Osteocyte (in vitro differentiated cells): ENCODE results near the gene ST3GAL5. TPM values are rescaled to one million over a fixed set of nuclear protein-coding genes. Genes with fewer than 3 reads are reported as not detected.
A peak's percentile ranks its signal among the peaks of the same experiment; 100 is the strongest.

Experiments used
- DNase-seq: peaks from one replicate; pipeline ENCODE4 v3.0.0; 2021; ENCODE audit warnings: mixed read lengths; ENCODE audit not compliant: unreplicated experiment; ENCODE audit errors: extremely low spot score
- H3K27ac Mint-ChIP-seq: one replicate; pipeline ENCODE4 v1.8.0; 2021; ENCODE audit warnings: mild to moderate bottlenecking, mixed read lengths; ENCODE audit not compliant: unreplicated experiment
- H3K27me3 Mint-ChIP-seq: one replicate; pipeline ENCODE4 v1.8.0; 2021; ENCODE audit warnings: mixed read lengths; ENCODE audit not compliant: unreplicated experiment
- H3K36me3 Mint-ChIP-seq: one replicate; pipeline ENCODE4 v1.8.0; 2021; ENCODE audit warnings: mixed read lengths; ENCODE audit not compliant: unreplicated experiment
- H3K4me1 Mint-ChIP-seq: one replicate; pipeline ENCODE4 v1.8.0; 2021; ENCODE audit warnings: mixed read lengths; ENCODE audit not compliant: unreplicated experiment
- H3K4me3 Mint-ChIP-seq: one replicate; pipeline ENCODE4 v1.8.0; 2021; ENCODE audit warnings: mild to moderate bottlenecking, moderate library complexity, mixed read lengths; ENCODE audit not compliant: unreplicated experiment
- H3K9me3 Mint-ChIP-seq: one replicate; pipeline ENCODE4 v1.8.0; 2021; ENCODE audit warnings: mixed read lengths; ENCODE audit not compliant: unreplicated experiment
- CTCF ChIP-seq: fragments of 200-600 bp; sonication (generic); IDR thresholded peaks from 2 replicates; pipeline ENCODE4 v1.5.0; 2021; ENCODE audit warnings: antibody characterized with exemption, mild to moderate bottlenecking, moderate library complexity
- total RNA-seq: library from RNA; stranded (reverse); gene quantifications from 2 replicates; pipeline ENCODE4 v1.2.1, GENCODE V29; 2021

Gene ST3GAL5
- total RNA-seq, 1 donor from 2014 or later = 42.2 TPM

- Mint-ChIP-seq H3K9me3 (no peaks in the 10 kb centered on the region), H3K36me3 (peaks cover 4% of the 10 kb centered on the region), H3K4me3 (no peak overlapping the region), H3K27ac (peak overlapping the region; percentile 23), H3K27me3 (no peaks in the 10 kb centered on the region), H3K4me1 (peaks cover 54% of the 10 kb centered on the region)
- DNase-seq = no peak
- no peak for TF ChIP-seq CTCF
These were observed 13.3 kb downstream of the ST3GAL5 start for GRCh38 chr2:85875350-85876050.

GRCh38 chr2:85873679-85874078, 15.1 kb downstream of the ST3GAL5 start:
- peaks cover 4% of the 10 kb centered on the region for H3K36me3 Mint-ChIP-seq
- peaks cover 54% of the 10 kb centered on the region for H3K4me1 Mint-ChIP-seq
- H3K27ac Mint-ChIP-seq = no peak overlapping the region
- no peak for DNase-seq
- H3K9me3 Mint-ChIP-seq = no peaks in the 10 kb centered on the region
- no peaks in the 10 kb centered on the region for H3K27me3 Mint-ChIP-seq
- TF ChIP-seq CTCF = peak; percentile 21
- no peak overlapping the region for H3K4me3 Mint-ChIP-seq

GRCh38 chr2:85872536-85873161, 16.1 kb downstream of the ST3GAL5 start:
- peaks cover 4% of the 10 kb centered on the region for H3K36me3 Mint-ChIP-seq
- no peak for TF ChIP-seq CTCF
- no peak overlapping the region for H3K27ac Mint-ChIP-seq
- peaks cover 48% of the 10 kb centered on the region for H3K4me1 Mint-ChIP-seq
- DNase-seq = no peak
- no peak overlapping the region for H3K4me3 Mint-ChIP-seq
- H3K9me3 Mint-ChIP-seq = no peaks in the 10 kb centered on the region
- no peaks in the 10 kb centered on the region for H3K27me3 Mint-ChIP-seq

GRCh38 chr2:85871494-85872164, 17.2 kb downstream of the ST3GAL5 start:
- no peak for DNase-seq
- Mint-ChIP-seq H3K36me3 (peaks cover 2% of the 10 kb centered on the region), H3K27me3 (no peaks in the 10 kb centered on the region), H3K9me3 (no peaks in the 10 kb centered on the region), H3K4me1 (peaks cover 41% of the 10 kb centered on the region), H3K4me3 (no peak overlapping the region), H3K27ac (no peak overlapping the region)
- no peak for TF ChIP-seq CTCF

GRCh38 chr2:85868822-85869221, 20.0 kb downstream of the ST3GAL5 start:
- peaks cover 43% of the 10 kb centered on the region for H3K4me1 Mint-ChIP-seq
- H3K27ac Mint-ChIP-seq = peak overlapping the region; percentile 36
- peaks cover 2% of the 10 kb centered on the region for H3K36me3 Mint-ChIP-seq
- DNase-seq = no peak
- no peaks in the 10 kb centered on the region for H3K9me3 Mint-ChIP-seq
- no peak overlapping the region for H3K4me3 Mint-ChIP-seq
- no peak for TF ChIP-seq CTCF
- H3K27me3 Mint-ChIP-seq = no peaks in the 10 kb centered on the region
